Measurements from ENCODE around the gene NUDT1. TPM values are rescaled to one million over a fixed set of nuclear protein-coding genes. Genes with fewer than 3 reads are reported as not detected.
A peak's percentile ranks its signal among the peaks of the same experiment; 100 is the strongest.

The NUDT1 gene
- total RNA-seq, 4 donors from 2014 or later, result 12.9 to 37.6 (median 26.6) TPM

DNA sequence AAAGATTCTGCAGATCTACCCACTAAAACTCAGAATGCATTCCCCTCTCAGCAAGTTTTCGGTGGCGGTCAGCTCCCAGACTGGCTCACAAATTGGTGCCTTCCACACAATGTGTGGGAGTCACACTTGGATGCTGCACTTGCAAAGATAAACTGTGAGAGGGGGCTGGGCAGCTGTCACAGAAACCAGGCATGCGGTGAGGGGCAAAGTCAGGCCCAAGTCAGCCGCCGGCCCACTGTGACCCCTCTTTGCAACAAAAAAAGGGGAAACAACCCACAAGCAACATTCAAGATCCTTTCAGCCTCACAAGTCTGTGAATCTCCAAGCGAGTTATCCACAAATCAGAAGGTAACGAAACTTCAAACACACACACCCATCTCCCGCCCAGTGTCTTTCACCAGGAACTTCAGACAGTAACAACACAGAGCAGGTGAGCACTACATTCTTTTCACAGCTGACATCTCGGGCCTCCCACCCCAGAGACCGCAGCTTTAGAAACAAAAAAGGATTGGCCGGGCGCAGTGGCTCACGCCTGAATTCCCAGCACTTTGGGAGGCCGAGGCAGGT is 40.2 kb downstream of the NUDT1 start:
- H3K27me3 ChIP-seq, result no peaks in the 10 kb centered on the region
- WGBS, 2 donors, result 73 to 76% methylated on average over 14 of the region's 14 CpGs
- H3K27ac ChIP-seq, result peak overlapping the region in 1 of 4 donors; percentile 34
- no peak for TF ChIP-seq POLR2A (IDR thresholded peaks at IDR 0.05)
- TF ChIP-seq EP300 (IDR thresholded peaks at IDR 0.05), result no peak
- TF ChIP-seq, protein P1, sequence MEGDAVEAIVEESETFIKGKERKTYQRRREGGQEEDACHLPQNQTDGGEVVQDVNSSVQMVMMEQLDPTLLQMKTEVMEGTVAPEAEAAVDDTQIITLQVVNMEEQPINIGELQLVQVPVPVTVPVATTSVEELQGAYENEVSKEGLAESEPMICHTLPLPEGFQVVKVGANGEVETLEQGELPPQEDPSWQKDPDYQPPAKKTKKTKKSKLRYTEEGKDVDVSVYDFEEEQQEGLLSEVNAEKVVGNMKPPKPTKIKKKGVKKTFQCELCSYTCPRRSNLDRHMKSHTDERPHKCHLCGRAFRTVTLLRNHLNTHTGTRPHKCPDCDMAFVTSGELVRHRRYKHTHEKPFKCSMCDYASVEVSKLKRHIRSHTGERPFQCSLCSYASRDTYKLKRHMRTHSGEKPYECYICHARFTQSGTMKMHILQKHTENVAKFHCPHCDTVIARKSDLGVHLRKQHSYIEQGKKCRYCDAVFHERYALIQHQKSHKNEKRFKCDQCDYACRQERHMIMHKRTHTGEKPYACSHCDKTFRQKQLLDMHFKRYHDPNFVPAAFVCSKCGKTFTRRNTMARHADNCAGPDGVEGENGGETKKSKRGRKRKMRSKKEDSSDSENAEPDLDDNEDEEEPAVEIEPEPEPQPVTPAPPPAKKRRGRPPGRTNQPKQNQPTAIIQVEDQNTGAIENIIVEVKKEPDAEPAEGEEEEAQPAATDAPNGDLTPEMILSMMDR (IDR thresholded peaks at IDR 0.05), result no peak
- H3K9me3 ChIP-seq, result no peaks in the 10 kb centered on the region
- peaks cover 0 to 8% (median 0%) of the 10 kb centered on the region in 3 donors for H3K36me3 ChIP-seq
- peaks cover 0 to 25% (median 0%) of the 10 kb centered on the region in 4 donors for H3K4me1 ChIP-seq
- H3K4me3 ChIP-seq, result no peak overlapping the region
- DNase-seq (ENCODE audit: low spot score in 2 of 2), result no peak

DNA sequence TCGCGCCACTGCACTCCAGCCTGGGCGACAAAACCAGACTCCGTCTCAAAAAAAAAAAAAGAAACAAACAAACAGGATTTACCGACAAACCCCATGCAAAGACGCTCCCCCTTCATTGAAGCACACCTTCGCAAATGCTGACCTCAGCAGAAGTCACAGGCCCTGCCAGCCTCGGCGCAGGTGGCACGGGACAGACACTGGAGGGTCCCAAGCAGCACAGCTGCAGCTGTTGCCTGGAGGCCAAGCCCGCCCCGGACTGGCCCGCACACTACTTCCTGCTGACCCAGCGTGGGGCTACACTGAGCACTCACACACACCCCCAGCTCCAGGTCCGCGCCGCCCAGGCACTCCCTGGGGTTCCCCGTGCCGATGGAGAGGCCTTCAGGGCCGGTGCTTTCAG is 41.0 kb downstream of the NUDT1 start:
- no peak for DNase-seq (ENCODE audit: low spot score in 2 of 2)
- no peaks in the 10 kb centered on the region for H3K9me3 ChIP-seq
- no peaks in the 10 kb centered on the region for H3K27me3 ChIP-seq
- peaks cover 0 to 25% (median 0%) of the 10 kb centered on the region in 4 donors for H3K4me1 ChIP-seq
- no peak overlapping the region for H3K27ac ChIP-seq
- peaks cover 0 to under 1% (median 0%) of the 10 kb centered on the region in 3 donors for H3K36me3 ChIP-seq
- no peak overlapping the region for H3K4me3 ChIP-seq
- WGBS, 2 donors, result 91% methylated on average over 18 to 19 of the region's 20 CpGs
- TF ChIP-seq EP300 (IDR thresholded peaks at IDR 0.05), result no peak
- no peak for TF ChIP-seq POLR2A (IDR thresholded peaks at IDR 0.05)
- TF ChIP-seq, protein P1 (IDR thresholded peaks at IDR 0.05), result no peak

DNA sequence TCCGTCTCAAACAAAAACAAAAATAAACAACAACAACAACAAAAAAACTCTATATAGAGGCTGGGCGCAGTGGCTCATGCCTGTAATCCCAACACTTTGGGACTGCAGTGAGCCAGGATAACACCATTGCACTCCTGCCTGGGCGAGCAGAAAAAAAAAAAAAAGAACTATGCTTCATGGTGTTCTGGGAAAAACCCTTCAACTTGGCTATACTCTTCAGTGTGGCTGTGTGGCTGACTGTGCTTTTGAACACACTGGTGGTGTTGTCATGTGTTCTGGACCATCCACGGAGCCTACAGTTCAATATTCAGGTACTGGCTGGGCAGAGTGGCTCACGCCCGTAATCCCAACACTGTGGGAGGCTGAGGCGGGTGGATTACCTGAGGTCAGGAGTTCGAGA is 45.7 kb downstream of the NUDT1 start:
- H3K27ac ChIP-seq, result no peak overlapping the region
- H3K36me3 ChIP-seq, result peaks cover 0 to 13% (median 0%) of the 10 kb centered on the region in 3 donors
- no peaks in the 10 kb centered on the region for H3K4me1 ChIP-seq
- no peak overlapping the region for H3K4me3 ChIP-seq
- no peaks in the 10 kb centered on the region for H3K27me3 ChIP-seq
- no peak for DNase-seq (ENCODE audit: low spot score in 2 of 2)
- TF ChIP-seq POLR2A (IDR thresholded peaks at IDR 0.05) (no peak), EP300 (IDR thresholded peaks at IDR 0.05) (no peak)
- TF ChIP-seq, protein P1 (IDR thresholded peaks at IDR 0.05), result no peak
- 87 to 96% methylated on average over 8 of the region's 8 CpGs for WGBS, 2 donors
- H3K9me3 ChIP-seq, result no peaks in the 10 kb centered on the region

DNA sequence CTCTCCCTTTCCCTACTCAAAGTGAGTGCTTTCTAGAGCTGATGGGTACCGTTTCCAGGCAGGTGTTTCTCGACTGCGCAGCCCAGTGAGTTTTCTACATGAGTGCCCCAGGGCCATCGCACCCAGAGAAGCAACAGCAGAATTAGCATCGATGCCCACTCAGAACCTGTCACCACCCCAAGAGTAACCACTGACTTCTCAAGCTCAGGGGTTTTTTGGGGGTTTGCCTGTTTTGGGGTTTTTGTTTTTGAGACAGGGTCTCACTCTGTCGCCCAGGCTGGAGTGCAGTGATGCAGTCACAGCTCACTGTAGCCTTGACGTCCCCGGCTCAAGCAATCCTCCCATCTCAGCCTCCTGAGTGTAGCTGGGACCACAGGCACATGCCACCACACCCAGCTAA is 46.5 kb downstream of the NUDT1 start:
- no peaks in the 10 kb centered on the region for H3K9me3 ChIP-seq
- no peak overlapping the region for H3K4me3 ChIP-seq
- DNase-seq (ENCODE audit: low spot score in 2 of 2), result no peak
- peaks cover 0 to 13% (median 0%) of the 10 kb centered on the region in 3 donors for H3K36me3 ChIP-seq
- no peak overlapping the region for H3K27ac ChIP-seq
- H3K27me3 ChIP-seq, result no peaks in the 10 kb centered on the region
- WGBS, 2 donors, result 90 to 94% methylated on average over 8 of the region's 8 CpGs
- TF ChIP-seq POLR2A (IDR thresholded peaks at IDR 0.05), result no peak
- TF ChIP-seq EP300 (IDR thresholded peaks at IDR 0.05), result no peak
- TF ChIP-seq, protein P1 (IDR thresholded peaks at IDR 0.05), result no peak
- H3K4me1 ChIP-seq, result no peaks in the 10 kb centered on the region

DNA sequence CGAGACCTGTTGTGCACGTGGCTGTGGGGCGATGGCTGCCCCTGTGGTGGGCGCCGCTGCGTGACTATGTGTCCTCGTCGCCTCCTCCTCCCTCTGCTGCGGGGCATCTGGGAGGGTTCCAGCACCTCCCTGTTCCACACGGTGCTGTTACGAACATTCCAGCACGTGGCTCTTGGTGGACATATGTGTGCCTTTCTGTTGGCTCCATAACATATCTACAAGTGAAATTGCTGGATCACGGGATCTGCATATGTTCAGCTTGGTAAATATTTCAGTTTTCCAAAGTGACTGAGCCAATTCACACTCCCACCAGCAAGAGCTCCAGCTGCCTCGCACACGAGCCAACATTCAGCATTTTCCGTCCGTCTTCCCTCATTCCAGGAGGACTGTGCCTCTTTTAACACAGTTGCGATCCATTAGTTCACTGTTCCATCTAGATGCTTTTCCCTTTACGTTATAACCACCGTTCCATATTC is 47.1 kb downstream of the NUDT1 start:
- H3K27ac ChIP-seq, result no peak overlapping the region
- no peak for DNase-seq (ENCODE audit: low spot score in 2 of 2)
- no peak overlapping the region for H3K4me3 ChIP-seq
- WGBS, 2 donors, result 68 to 77% methylated on average over 20 of the region's 20 CpGs
- no peak for TF ChIP-seq POLR2A (IDR thresholded peaks at IDR 0.05)
- no peak for TF ChIP-seq EP300 (IDR thresholded peaks at IDR 0.05)
- TF ChIP-seq, protein P1 (IDR thresholded peaks at IDR 0.05), result no peak
- peaks cover 0 to 13% (median 0%) of the 10 kb centered on the region in 3 donors for H3K36me3 ChIP-seq
- no peaks in the 10 kb centered on the region for H3K27me3 ChIP-seq
- H3K4me1 ChIP-seq, result no peaks in the 10 kb centered on the region
- H3K9me3 ChIP-seq, result no peaks in the 10 kb centered on the region
